ENCODE results near the gene NOL12. TPM values are rescaled to one million over a fixed set of nuclear protein-coding genes. Genes with fewer than 3 reads are reported as not detected.
A peak's percentile ranks its signal among the peaks of the same experiment; 100 is the strongest.

NOL12 gene
- total RNA-seq, 1 donor from 2014 or later = 23.7 TPM

DNA sequence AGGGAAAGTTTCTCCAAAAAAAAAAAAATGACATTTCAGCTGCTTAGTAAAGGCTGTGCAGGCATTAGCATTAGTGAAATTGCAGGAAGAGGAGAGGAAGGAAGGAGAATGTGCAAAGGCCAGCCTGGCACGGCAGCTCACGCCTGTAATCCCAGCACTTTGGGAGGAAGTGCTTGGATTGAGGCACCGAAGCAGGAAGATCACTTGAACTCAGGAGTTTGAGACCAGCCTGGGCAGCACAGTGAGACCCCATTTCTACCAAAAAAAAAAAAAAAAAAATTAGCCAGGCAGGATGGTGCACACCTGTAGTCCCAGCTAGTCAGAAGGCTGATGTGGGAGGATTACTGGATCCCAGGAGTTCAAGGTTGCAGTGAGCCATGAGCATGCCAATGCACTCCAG, 18.5 kb downstream of the NOL12 start:
- Mint-ChIP-seq H3K27me3 (ENCODE audit: insufficient read depth, low read depth) (peaks cover 6% of the 10 kb centered on the region), H3K4me3 (no peak overlapping the region), H3K36me3 (peaks cover 21% of the 10 kb centered on the region), H3K27ac (no peak overlapping the region), H3K9me3 (no peaks in the 10 kb centered on the region), H3K4me1 (no peaks in the 10 kb centered on the region)
- Histone ChIP-seq H2AFZ (replicated peaks) (no peak overlapping the region), H4K20me1 (ENCODE audit: low read depth) (no peaks in the 10 kb centered on the region), H3K4me2 (no peak overlapping the region), H3K27ac (no peak overlapping the region), H3K9me3 (ENCODE audit: low read depth) (no peaks in the 10 kb centered on the region), H3K36me3 (no peaks in the 10 kb centered on the region), H3F3A (ENCODE audit: low read depth) (no peaks in the 10 kb centered on the region), H3K9ac (no peak overlapping the region), H3K79me2 (ENCODE audit: low read depth) (no peaks in the 10 kb centered on the region), H3K4me1 (no peaks in the 10 kb centered on the region), H3K4me3 (no peak overlapping the region), H3K27me3 (no peaks in the 10 kb centered on the region)
- TF ChIP-seq, protein P1, sequence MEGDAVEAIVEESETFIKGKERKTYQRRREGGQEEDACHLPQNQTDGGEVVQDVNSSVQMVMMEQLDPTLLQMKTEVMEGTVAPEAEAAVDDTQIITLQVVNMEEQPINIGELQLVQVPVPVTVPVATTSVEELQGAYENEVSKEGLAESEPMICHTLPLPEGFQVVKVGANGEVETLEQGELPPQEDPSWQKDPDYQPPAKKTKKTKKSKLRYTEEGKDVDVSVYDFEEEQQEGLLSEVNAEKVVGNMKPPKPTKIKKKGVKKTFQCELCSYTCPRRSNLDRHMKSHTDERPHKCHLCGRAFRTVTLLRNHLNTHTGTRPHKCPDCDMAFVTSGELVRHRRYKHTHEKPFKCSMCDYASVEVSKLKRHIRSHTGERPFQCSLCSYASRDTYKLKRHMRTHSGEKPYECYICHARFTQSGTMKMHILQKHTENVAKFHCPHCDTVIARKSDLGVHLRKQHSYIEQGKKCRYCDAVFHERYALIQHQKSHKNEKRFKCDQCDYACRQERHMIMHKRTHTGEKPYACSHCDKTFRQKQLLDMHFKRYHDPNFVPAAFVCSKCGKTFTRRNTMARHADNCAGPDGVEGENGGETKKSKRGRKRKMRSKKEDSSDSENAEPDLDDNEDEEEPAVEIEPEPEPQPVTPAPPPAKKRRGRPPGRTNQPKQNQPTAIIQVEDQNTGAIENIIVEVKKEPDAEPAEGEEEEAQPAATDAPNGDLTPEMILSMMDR (IDR thresholded peaks at IDR 0.05) = no peak
- no peak for TF ChIP-seq EZH2 (IDR thresholded peaks at IDR 0.05)
- TF ChIP-seq EZH2phosphoT487 (IDR thresholded peaks at IDR 0.05) = no peak
- DNase-seq (ENCODE audit: low spot score) = no peak

DNA sequence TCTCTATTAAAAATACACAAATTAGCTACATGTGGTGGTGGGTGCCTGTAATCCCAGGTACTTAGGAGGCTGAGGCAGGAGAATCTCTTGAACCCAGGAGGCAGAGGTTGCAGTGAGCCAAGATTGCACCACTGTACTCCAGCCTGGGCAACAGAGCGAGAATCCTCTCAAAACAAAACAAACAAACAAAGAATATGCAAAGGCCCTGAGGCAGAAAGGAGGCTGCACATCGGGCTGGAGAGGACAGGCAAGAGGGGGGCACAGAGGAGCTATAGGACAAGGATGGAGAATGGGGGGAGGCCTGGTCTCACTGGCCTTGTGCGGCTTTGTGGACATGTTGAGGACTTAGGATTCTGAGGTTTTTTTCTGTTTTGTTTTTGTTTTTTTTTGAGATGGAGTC, 19.1 kb downstream of the NOL12 start:
- H3K4me1 Mint-ChIP-seq = no peaks in the 10 kb centered on the region
- H2AFZ ChIP-seq (replicated peaks) = no peak overlapping the region
- no peaks in the 10 kb centered on the region for H3K36me3 ChIP-seq
- DNase-seq (ENCODE audit: low spot score) = no peak
- TF ChIP-seq EZH2 (IDR thresholded peaks at IDR 0.05) (no peak), EZH2phosphoT487 (IDR thresholded peaks at IDR 0.05) (no peak)
- TF ChIP-seq, protein P1 (IDR thresholded peaks at IDR 0.05) = no peak
- H3K9ac ChIP-seq = no peak overlapping the region
- no peaks in the 10 kb centered on the region for H4K20me1 ChIP-seq (ENCODE audit: low read depth)
- no peak overlapping the region for H3K4me3 ChIP-seq
- no peak overlapping the region for H3K27ac Mint-ChIP-seq
- H3K4me1 ChIP-seq = no peaks in the 10 kb centered on the region
- no peaks in the 10 kb centered on the region for H3K79me2 ChIP-seq (ENCODE audit: low read depth)
- H3K4me2 ChIP-seq = no peak overlapping the region
- no peak overlapping the region for H3K4me3 Mint-ChIP-seq
- peaks cover 6% of the 10 kb centered on the region for H3K27me3 Mint-ChIP-seq (ENCODE audit: insufficient read depth, low read depth)
- H3K9me3 ChIP-seq (ENCODE audit: low read depth) = no peaks in the 10 kb centered on the region
- H3K9me3 Mint-ChIP-seq = no peaks in the 10 kb centered on the region
- H3F3A ChIP-seq (ENCODE audit: low read depth) = no peaks in the 10 kb centered on the region
- H3K27me3 ChIP-seq = no peaks in the 10 kb centered on the region
- H3K36me3 Mint-ChIP-seq = peaks cover 21% of the 10 kb centered on the region
- no peak overlapping the region for H3K27ac ChIP-seq

DNA sequence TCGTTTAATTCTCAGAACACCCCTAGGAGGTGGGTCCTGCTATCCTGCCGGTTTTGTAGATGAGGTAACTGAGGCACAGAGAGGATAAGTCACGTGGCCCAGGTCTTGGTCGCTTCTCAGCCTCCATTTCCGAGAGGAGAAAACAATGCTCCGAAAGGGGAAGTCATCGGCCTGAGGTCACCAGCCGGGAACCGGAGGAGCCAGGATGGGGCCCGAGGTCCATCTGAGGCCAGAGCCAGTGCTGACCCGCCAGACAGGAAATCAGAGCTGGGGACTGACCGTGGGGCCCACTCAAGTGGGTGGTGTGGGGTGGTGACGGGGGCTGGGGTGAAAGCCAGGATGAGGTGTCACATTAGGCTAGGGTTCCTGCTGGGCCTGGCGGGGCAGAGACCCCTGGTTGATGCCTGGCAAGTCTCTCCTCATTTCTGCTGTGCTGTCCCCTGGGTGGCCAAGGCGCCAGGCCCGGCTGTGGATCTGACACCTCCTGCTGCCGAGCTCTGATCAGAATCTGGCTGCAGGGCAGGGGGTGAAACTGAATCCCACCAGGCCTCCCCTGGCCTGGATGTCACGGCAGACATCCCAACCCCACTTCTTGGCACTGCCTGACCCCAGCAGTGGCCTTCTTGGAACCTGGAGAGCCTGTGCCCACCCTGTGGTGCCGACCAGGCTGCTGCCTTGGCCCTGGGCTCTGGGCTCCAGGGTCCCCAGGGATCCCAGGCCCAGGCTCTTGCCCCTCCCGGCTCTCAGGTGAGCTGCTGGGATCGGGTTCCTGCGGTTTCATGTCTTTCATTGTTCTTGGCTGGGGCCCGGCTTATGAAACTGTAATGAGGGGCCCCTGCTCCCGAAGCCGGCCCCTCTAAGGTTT, 22.7 kb downstream of the NOL12 start:
- Mint-ChIP-seq H3K9me3 (no peaks in the 10 kb centered on the region), H3K27ac (peak overlapping the region; percentile 57), H3K36me3 (peaks cover 17% of the 10 kb centered on the region), H3K4me3 (no peak overlapping the region), H3K4me1 (no peaks in the 10 kb centered on the region), H3K27me3 (ENCODE audit: insufficient read depth, low read depth) (peaks cover 4% of the 10 kb centered on the region)
- H3K4me2 ChIP-seq = no peak overlapping the region
- peak overlapping the region; percentile 28 for H3K9ac ChIP-seq
- H3K27ac ChIP-seq = no peak overlapping the region
- H3K4me1 ChIP-seq = no peaks in the 10 kb centered on the region
- no peaks in the 10 kb centered on the region for H3F3A ChIP-seq (ENCODE audit: low read depth)
- no peaks in the 10 kb centered on the region for H4K20me1 ChIP-seq (ENCODE audit: low read depth)
- no peaks in the 10 kb centered on the region for H3K79me2 ChIP-seq (ENCODE audit: low read depth)
- H3K27me3 ChIP-seq = no peaks in the 10 kb centered on the region
- no peaks in the 10 kb centered on the region for H3K9me3 ChIP-seq (ENCODE audit: low read depth)
- DNase-seq (ENCODE audit: low spot score) = no peak
- TF ChIP-seq EZH2 (IDR thresholded peaks at IDR 0.05) = no peak
- TF ChIP-seq, protein P1 (IDR thresholded peaks at IDR 0.05) = no peak
- no peak for TF ChIP-seq EZH2phosphoT487 (IDR thresholded peaks at IDR 0.05)
- H3K36me3 ChIP-seq = no peaks in the 10 kb centered on the region
- no peak overlapping the region for H2AFZ ChIP-seq (replicated peaks)
- no peak overlapping the region for H3K4me3 ChIP-seq

Data from neural progenitor cell (in vitro differentiated cells).